Ishikawa (cell line): Measurements from ENCODE around the gene CFAP46.

Source experiments
- CEBPB ChIP-seq: IDR thresholded peaks from 2 replicates; pipeline ENCODE4 v1.6.1; 2012
- CREB1 ChIP-seq: IDR thresholded peaks from 2 replicates; pipeline ENCODE4 v1.6.1; 2012; ENCODE audit warnings: low read depth
- EGR1 ChIP-seq: IDR thresholded peaks from 2 replicates; pipeline ENCODE4 v1.6.1; 2012
- EP300 ChIP-seq: IDR thresholded peaks from 2 replicates; pipeline ENCODE4 v1.6.1; 2012; ENCODE audit warnings: borderline replicate concordance
- FOXM1 ChIP-seq: IDR thresholded peaks from 2 replicates; pipeline ENCODE4 v1.6.1; 2012; ENCODE audit warnings: low read depth, borderline replicate concordance
- NFIC ChIP-seq: IDR thresholded peaks from 2 replicates; pipeline ENCODE4 v1.6.1; 2012
- RAD21 ChIP-seq: IDR thresholded peaks from 2 replicates; pipeline ENCODE4 v1.6.1; 2012; ENCODE audit warnings: low read depth
- REST ChIP-seq: IDR thresholded peaks from 2 replicates; pipeline ENCODE4 v1.6.1; 2012; ENCODE audit warnings: low read depth, mild to moderate bottlenecking
- TAF1 ChIP-seq: IDR thresholded peaks from 2 replicates; pipeline ENCODE4 v1.6.1; 2012; ENCODE audit warnings: low read depth, mild to moderate bottlenecking
- TCF12 ChIP-seq: IDR thresholded peaks from 2 replicates; pipeline ENCODE4 v1.6.1; 2012; ENCODE audit warnings: low read depth
- TEAD4 ChIP-seq: IDR thresholded peaks from 2 replicates; pipeline ENCODE4 v1.6.1; 2012
- YY1 ChIP-seq: IDR thresholded peaks from 2 replicates; pipeline ENCODE4 v1.6.1; 2012; ENCODE audit warnings: low read depth
- ZBTB7A ChIP-seq: IDR thresholded peaks from 2 replicates; pipeline ENCODE4 v1.6.1; 2012; ENCODE audit warnings: low read depth
- TF ChIP-seq, protein P1 (sequence below): IDR thresholded peaks from 2 replicates; pipeline ENCODE4 v1.6.1; 2012
- TF ChIP-seq, protein P2 (sequence below): IDR thresholded peaks from 2 replicates; pipeline ENCODE4 v1.6.1; 2012

Gene CFAP46

GRCh38 chr10:132803416-132804210 lies 138.8 kb downstream of the CFAP46 start:
- no peak for TF ChIP-seq CEBPB

DNA sequence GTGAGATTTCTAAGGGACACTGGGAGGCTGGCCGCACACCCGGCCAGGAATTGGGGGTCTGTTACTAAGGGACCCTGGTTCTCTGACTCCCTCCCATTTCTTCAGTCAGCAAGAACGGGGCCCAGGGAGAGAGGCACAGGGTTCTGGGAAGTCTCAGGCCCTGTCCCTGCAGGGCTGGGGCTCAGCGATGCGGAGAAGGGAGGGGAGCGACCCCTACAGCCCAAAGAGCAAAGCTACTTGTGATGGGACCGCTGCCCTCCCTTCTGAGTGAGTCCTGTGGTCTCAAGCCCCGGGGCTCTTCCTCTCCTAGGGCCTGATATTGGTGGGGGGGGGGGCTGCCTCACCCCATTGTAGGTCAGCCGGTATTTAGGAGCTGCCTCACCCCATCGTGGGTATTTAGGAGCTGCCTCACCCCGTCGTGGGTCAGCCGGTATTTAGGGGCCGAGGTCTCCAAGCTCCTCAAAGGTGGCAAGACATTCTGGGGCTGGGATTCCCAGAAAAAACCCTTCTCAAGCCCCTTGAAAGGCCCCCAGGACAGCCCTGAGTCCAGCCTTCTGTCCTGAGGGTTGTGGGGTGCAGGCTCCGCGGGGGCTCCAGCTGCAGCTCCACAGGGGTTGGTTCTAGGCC lies 139.6 kb downstream of the CFAP46 start:
- no peak for TF ChIP-seq FOXM1
- no peak for TF ChIP-seq EP300
- no peak for TF ChIP-seq YY1
- no peak for TF ChIP-seq TAF1
- TF ChIP-seq NFIC = no peak
- no peak for TF ChIP-seq EGR1
- no peak for TF ChIP-seq ZBTB7A
- TF ChIP-seq RAD21 = peak; percentile 35; the same call in 1 of the 2 replicates

- TF ChIP-seq EP300 (no peak), CREB1 (no peak)
- TF ChIP-seq, protein P1, sequence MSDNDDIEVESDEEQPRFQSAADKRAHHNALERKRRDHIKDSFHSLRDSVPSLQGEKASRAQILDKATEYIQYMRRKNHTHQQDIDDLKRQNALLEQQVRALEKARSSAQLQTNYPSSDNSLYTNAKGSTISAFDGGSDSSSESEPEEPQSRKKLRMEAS = no peak
Measured at GRCh38 chr10:132802048-132802447, 140.3 kb downstream of the CFAP46 start.

- TF ChIP-seq NFIC (no peak), YY1 (no peak), TAF1 (no peak), CREB1 (no peak), RAD21 (no peak), ZBTB7A (no peak), TEAD4 (no peak), EP300 (no peak), CEBPB (no peak), EGR1 (no peak)
- TF ChIP-seq, protein P1 = no peak
Measured at GRCh38 chr10:132799865-132800264, 142.5 kb downstream of the CFAP46 start.

- TF ChIP-seq CREB1 = no peak
- TF ChIP-seq TAF1 = no peak
- no peak for TF ChIP-seq RAD21
- TF ChIP-seq, protein P2, sequence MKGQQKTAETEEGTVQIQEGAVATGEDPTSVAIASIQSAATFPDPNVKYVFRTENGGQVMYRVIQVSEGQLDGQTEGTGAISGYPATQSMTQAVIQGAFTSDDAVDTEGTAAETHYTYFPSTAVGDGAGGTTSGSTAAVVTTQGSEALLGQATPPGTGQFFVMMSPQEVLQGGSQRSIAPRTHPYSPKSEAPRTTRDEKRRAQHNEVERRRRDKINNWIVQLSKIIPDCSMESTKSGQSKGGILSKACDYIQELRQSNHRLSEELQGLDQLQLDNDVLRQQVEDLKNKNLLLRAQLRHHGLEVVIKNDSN = no peak
Measured at GRCh38 chr10:132798876-132799275, 143.5 kb downstream of the CFAP46 start.

DNA sequence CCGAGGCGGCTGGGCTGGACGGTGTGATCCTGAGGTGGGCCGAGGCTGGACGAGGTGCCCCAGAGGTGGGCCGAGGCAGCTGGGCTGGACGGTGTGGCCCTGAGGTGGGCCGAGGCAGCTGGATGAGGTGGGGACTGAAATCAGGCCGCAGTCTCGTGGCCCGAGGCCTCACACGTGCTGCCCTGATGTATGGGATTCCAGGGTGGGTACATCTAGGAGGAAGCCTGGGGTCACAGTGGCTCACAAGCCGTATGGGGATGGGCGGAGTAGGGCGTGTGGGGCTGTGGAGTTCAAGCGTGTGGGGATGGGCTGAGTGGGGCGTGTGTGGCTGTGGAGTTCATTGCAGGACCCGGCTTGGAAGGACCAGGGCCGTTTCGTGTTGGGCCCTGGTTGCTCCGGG lies 144.0 kb downstream of the CFAP46 start:
- no peak for TF ChIP-seq TEAD4
- TF ChIP-seq, protein P2 = no peak
- no peak for TF ChIP-seq ZBTB7A
- no peak for TF ChIP-seq CREB1
- no peak for TF ChIP-seq CEBPB
- TF ChIP-seq, protein P1 = no peak
- TF ChIP-seq TAF1 = no peak
- no peak for TF ChIP-seq EGR1
- TF ChIP-seq REST = no peak
- TF ChIP-seq EP300 = no peak
- no peak for TF ChIP-seq FOXM1

DNA sequence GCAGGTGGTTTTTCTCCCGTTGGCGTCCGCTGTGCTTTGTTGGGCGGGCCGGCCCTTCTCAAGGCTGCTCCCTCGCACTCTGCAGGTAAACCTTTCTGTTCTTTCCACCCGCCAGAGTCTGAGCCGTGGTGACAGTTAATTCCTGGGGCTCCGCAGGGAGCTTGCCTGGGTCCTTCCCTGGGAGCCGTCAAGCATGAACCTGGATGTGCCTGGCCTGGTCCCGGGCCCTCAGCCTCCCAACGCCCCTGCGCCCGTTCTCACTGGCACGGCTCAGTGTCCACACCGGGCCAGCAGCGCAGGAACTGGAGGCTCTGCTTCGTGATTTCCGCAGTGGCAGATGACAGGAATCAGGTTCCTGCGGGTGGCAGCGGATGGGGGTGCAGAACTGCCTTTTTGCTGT lies 145.5 kb downstream of the CFAP46 start:
- TF ChIP-seq CEBPB = no peak
- no peak for TF ChIP-seq TEAD4
- TF ChIP-seq EP300 = no peak
- TF ChIP-seq, protein P2 = no peak
- TF ChIP-seq, protein P1 = no peak
- no peak for TF ChIP-seq FOXM1
- TF ChIP-seq ZBTB7A = no peak
- TF ChIP-seq NFIC = no peak
- no peak for TF ChIP-seq TCF12
- no peak for TF ChIP-seq TAF1
